Activated CD4-positive, alpha-beta memory T cell treated with anti-CD3 and anti-CD28 coated beads for 36 hours (primary cell): ENCODE data around the gene CCDC93. TPM values are rescaled to one million over a fixed set of nuclear protein-coding genes. Genes with fewer than 3 reads are reported as not detected.

Experiments used
- CTCF ChIA-PET: fragments of 350-600 bp; sonication (Branson Sonifier 250); formaldehyde crosslinking; loops from one replicate; lab custom pipeline; 2021; ENCODE audit warnings: antibody characterized with exemption, inconsistent platforms; lab: Charles Lee
- POLR2A ChIA-PET: fragments of 350-600 bp; sonication (Branson Sonifier 250); formaldehyde crosslinking; loops from one replicate; lab custom pipeline; 2021; ENCODE audit warnings: antibody characterized with exemption; lab: Charles Lee
- DNase-seq: peaks from one replicate; pipeline ENCODE4 v3.0.0-alpha.2; 2020
- H3K27ac Mint-ChIP-seq: one replicate; pipeline ENCODE4 v1.8.0; 2021; ENCODE audit warnings: mixed read lengths
- H3K27me3 Mint-ChIP-seq: one replicate; pipeline ENCODE4 v1.8.0; 2021; ENCODE audit warnings: mixed read lengths
- H3K36me3 Mint-ChIP-seq: one replicate; pipeline ENCODE4 v1.8.0; 2021; ENCODE audit warnings: mixed read lengths
- H3K4me1 Mint-ChIP-seq: one replicate; pipeline ENCODE4 v1.8.0; 2021; ENCODE audit warnings: low read depth, mixed read lengths
- H3K4me3 Mint-ChIP-seq: one replicate; pipeline ENCODE4 v1.8.0; 2021; ENCODE audit warnings: mild to moderate bottlenecking, mixed read lengths
- H3K9me3 Mint-ChIP-seq: one replicate; pipeline ENCODE4 v1.8.0; 2021; ENCODE audit warnings: mixed read lengths
- intact Hi-C: fragments of 100-400 bp; cut with micrococcal nuclease; formaldehyde crosslinking; loops from one replicate; pipeline ENCODE4 v1.15.1; 2023
- total RNA-seq, 2 experiments: library from RNA; stranded (reverse); gene quantifications; one replicate each; pipeline ENCODE4 v1.2.3, GENCODE V29; 2021

The CCDC93 gene
- total RNA-seq, 2 experiments from 2014 or later: 24.9 to 27.3 TPM

DNA sequence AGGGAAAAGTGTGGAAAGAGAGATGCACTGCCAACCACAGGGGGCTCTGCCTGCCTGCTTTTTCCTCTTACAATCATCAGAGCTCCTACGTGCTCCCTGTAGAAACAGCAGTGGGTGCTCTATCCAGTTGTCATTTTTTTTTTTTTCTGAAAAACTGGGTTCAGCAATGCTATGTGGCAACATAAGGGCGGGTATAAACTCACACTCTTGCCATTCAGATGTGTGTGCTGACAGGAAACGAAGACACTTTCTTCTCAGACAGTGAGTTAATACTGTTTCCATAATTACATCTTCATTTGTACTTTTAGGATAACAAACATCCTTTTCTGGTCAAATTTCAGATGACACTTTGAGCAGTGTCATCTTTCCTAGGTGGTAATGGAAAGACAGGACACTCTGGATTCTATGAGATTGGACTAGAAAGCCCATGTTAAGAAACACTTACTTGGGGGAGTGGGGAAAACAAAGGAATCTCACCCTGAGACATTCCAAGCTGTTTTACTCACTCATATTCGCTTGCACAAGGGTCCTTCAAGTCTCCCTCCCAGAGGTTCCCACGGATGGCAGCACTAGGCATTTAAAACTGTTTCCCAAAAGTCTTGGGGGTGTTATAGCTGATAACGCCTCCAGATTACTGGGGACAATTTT, 41.3 kb downstream of the CCDC93 start:
- peaks cover 47% of the 10 kb centered on the region for H3K36me3 Mint-ChIP-seq

GRCh38 chr2:117968722-117969121, 45.1 kb downstream of the CCDC93 start:
- H3K27me3 Mint-ChIP-seq: no peaks in the 10 kb centered on the region
- intact Hi-C loops: no loop called here
- no peak for DNase-seq
- CTCF ChIA-PET: interaction anchor here (0.8 kb wide), 1 partner anchor 154 kb away, joined by 4 read pairs; the partner anchor contains the start of gene DDX18
- POLR2A ChIA-PET: interaction anchor here (0.5 kb wide), 1 partner anchor 9 kb away, joined by 3 read pairs; no protein-coding TSS in a partner anchor
- peaks cover 34% of the 10 kb centered on the region for H3K36me3 Mint-ChIP-seq
- no peak overlapping the region for H3K4me3 Mint-ChIP-seq
- no peaks in the 10 kb centered on the region for H3K4me1 Mint-ChIP-seq
- H3K9me3 Mint-ChIP-seq: no peaks in the 10 kb centered on the region
- H3K27ac Mint-ChIP-seq: no peak overlapping the region

More for the DNA sequence above, 41.3 kb downstream of the CCDC93 start:
- Mint-ChIP-seq H3K9me3 (no peaks in the 10 kb centered on the region), H3K27ac (no peak overlapping the region), H3K4me1 (no peaks in the 10 kb centered on the region), H3K4me3 (no peak overlapping the region), H3K27me3 (no peaks in the 10 kb centered on the region)
- intact Hi-C loops: no loop called here
- ChIA-PET POLR2A (no interaction called here), CTCF (interaction anchor here (3.6 kb wide), 1 partner anchor 31 kb away, joined by 15 read pairs; no protein-coding TSS in a partner anchor)
- no peak for DNase-seq

DNA sequence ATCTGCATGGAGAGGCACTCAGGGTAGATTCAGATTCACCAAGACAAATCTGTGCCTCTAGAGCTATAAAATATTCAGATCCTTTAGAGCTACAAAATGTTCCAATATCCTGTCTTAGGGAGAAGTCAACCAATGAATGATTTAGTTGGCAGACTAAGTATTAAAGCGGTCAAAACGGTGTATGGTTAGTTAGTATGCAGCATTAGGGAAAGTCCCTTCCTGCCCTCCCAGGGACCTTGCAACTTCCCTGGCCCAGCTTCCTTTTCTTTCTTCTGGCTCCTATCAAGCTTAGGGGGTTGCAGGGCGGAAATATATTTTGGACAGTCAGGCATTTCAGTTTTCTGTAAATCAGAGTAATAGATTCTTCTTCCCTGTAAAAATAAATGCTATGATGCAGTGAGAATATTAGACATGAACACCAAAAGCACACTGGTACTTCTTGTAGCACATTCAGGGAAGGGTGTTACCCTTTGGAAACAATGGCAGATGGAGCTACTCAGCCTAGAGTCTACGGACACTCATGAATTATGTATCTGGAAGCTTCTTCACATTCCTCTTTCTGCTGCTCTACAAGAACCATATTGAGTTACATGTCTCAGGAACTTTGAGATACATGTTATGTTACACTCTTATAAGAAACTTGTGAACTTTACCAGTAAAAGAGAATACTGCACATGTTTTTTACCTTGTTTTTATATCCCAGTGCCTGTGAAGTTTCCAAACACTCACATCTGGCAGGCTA, 45.7 kb downstream of the CCDC93 start:
- POLR2A ChIA-PET: no interaction called here

GRCh38 chr2:117963446-117963845, 50.4 kb downstream of the CCDC93 start:
- ChIA-PET CTCF (no interaction called here), POLR2A (no interaction called here)
- intact Hi-C loops: no loop called here
- Mint-ChIP-seq H3K27ac (no peak overlapping the region), H3K36me3 (peaks cover 21% of the 10 kb centered on the region), H3K27me3 (no peaks in the 10 kb centered on the region), H3K9me3 (no peaks in the 10 kb centered on the region), H3K4me1 (no peaks in the 10 kb centered on the region), H3K4me3 (no peak overlapping the region)
- DNase-seq: no peak

More for the DNA sequence above, 45.7 kb downstream of the CCDC93 start:
- no peaks in the 10 kb centered on the region for H3K4me1 Mint-ChIP-seq
- no peak overlapping the region for H3K27ac Mint-ChIP-seq
- no peak overlapping the region for H3K4me3 Mint-ChIP-seq
- H3K27me3 Mint-ChIP-seq: no peaks in the 10 kb centered on the region
- no peak for DNase-seq
- H3K9me3 Mint-ChIP-seq: no peaks in the 10 kb centered on the region
- intact Hi-C loops: no loop called here
- CTCF ChIA-PET: interaction anchor here (0.7 kb wide), 1 partner anchor 35 kb away, joined by 3 read pairs; no protein-coding TSS in a partner anchor
- H3K36me3 Mint-ChIP-seq: peaks cover 30% of the 10 kb centered on the region

DNA sequence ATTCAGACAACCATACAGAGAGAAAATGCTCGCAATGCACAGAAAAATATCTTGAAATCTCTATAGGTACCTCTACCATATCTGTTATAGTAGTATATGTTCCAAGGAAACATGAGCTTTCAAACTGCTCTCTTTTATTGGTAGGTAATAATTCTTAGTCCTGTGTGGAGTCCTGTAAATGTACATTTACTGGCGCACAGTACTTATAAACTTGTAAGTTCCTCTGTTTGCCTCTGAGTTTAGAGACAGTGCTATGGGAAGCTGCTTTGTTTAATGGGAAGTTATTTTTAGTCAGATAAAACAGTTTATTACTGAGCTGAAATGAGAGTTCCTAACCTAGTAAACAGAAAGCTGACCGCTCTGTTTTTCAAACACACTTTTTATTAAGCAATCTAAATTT, 52.7 kb downstream of the CCDC93 start:
- no peak for DNase-seq
- peaks cover 39% of the 10 kb centered on the region for H3K36me3 Mint-ChIP-seq
- intact Hi-C loops: no loop called here
- no peak overlapping the region for H3K27ac Mint-ChIP-seq
- no peaks in the 10 kb centered on the region for H3K4me1 Mint-ChIP-seq
- POLR2A ChIA-PET: no interaction called here
- H3K9me3 Mint-ChIP-seq: no peaks in the 10 kb centered on the region
- H3K4me3 Mint-ChIP-seq: no peak overlapping the region
- CTCF ChIA-PET: interaction anchor here (4.4 kb wide), 1 partner anchor 42 kb away, joined by 25 read pairs; no protein-coding TSS in a partner anchor
- no peaks in the 10 kb centered on the region for H3K27me3 Mint-ChIP-seq

DNA sequence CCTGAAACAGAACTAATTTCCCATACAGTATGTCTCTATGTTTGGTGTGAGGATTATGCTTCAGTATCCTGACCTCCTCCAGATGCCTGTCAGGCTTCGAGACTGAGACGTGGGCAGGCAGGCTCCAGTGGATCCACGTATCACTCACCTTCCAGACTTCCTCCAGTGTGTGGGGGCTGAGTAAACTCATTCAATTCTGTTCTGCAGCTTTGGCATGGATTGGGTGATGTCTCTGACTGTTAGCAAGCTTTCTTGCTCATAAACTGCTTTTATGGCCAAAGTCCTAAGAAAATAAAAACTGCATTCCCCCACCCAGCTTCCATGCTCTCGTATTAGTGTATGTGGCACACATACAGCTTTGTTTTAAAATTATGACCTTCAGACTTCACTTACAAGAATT, 53.6 kb downstream of the CCDC93 start:
- no peaks in the 10 kb centered on the region for H3K4me1 Mint-ChIP-seq
- peaks cover 41% of the 10 kb centered on the region for H3K36me3 Mint-ChIP-seq
- H3K27ac Mint-ChIP-seq: no peak overlapping the region
- CTCF ChIA-PET: interaction anchor here (4.4 kb wide), 1 partner anchor 43 kb away, joined by 25 read pairs; no protein-coding TSS in a partner anchor
- intact Hi-C loops: no loop called here
- POLR2A ChIA-PET: no interaction called here
- H3K27me3 Mint-ChIP-seq: no peaks in the 10 kb centered on the region
- DNase-seq: no peak
- no peak overlapping the region for H3K4me3 Mint-ChIP-seq
- no peaks in the 10 kb centered on the region for H3K9me3 Mint-ChIP-seq

DNA sequence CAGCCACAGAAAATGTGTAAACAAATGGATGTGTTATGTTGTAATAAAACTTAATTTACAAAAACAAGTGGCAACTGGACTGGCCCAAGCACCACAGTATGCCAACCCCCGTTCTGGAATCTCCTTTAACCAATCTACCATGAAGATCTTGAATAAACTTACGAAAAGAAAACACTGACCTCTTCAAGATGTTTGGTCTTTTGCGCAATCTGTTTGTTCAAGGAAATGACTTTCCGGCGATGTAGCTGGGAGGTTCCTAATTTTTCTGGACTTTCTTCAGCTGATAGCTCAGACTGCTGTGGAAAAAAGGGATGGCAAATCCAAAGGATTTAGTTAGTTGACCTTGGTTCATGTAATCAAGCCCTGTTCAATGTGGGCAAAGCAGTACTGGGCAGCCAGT, 55.7 kb downstream of the CCDC93 start:
- Mint-ChIP-seq H3K9me3 (no peaks in the 10 kb centered on the region), H3K4me1 (no peaks in the 10 kb centered on the region), H3K4me3 (no peak overlapping the region), H3K27me3 (no peaks in the 10 kb centered on the region), H3K36me3 (peaks cover 49% of the 10 kb centered on the region), H3K27ac (no peak overlapping the region)
- intact Hi-C loops: loop anchor here (5.0 kb wide), 1 partner anchor 44 kb away; no protein-coding TSS in a partner anchor
- ChIA-PET POLR2A (no interaction called here), CTCF (interaction anchor here (4.4 kb wide), 1 partner anchor 45 kb away, joined by 25 read pairs; no protein-coding TSS in a partner anchor)
- no peak for DNase-seq

GRCh38 chr2:117957616-117958015, 56.3 kb downstream of the CCDC93 start:
- ChIA-PET CTCF (interaction anchor here (1.4 kb wide), 1 partner anchor 143 kb away, joined by 4 read pairs; the partner anchor contains the start of gene DDX18), POLR2A (no interaction called here)
- no peak overlapping the region for H3K4me3 Mint-ChIP-seq
- DNase-seq: no peak
- H3K36me3 Mint-ChIP-seq: peaks cover 49% of the 10 kb centered on the region
- H3K4me1 Mint-ChIP-seq: no peaks in the 10 kb centered on the region
- intact Hi-C loops: loop anchor here (5.0 kb wide), 1 partner anchor 45 kb away; no protein-coding TSS in a partner anchor
- no peaks in the 10 kb centered on the region for H3K27me3 Mint-ChIP-seq
- H3K27ac Mint-ChIP-seq: no peak overlapping the region
- H3K9me3 Mint-ChIP-seq: no peaks in the 10 kb centered on the region

- DNase-seq: no peak
- Mint-ChIP-seq H3K36me3 (peaks cover 60% of the 10 kb centered on the region), H3K27me3 (no peaks in the 10 kb centered on the region), H3K4me1 (no peaks in the 10 kb centered on the region), H3K4me3 (no peak overlapping the region), H3K9me3 (no peaks in the 10 kb centered on the region), H3K27ac (no peak overlapping the region)
- intact Hi-C loops: loop anchor here (5.0 kb wide), 1 partner anchor 46 kb away; no protein-coding TSS in a partner anchor
- ChIA-PET CTCF (interaction anchor here (1.4 to 2.0 kb wide), 2 partner anchors 47 to 142 kb away, joined by 4 to 17 read pairs; partner anchors contain the start of gene DDX18), POLR2A (no interaction called here)
These were observed 57.7 kb downstream of the CCDC93 start for GRCh38 chr2:117956036-117956796.

GRCh38 chr2:117953231-117953630, 60.6 kb downstream of the CCDC93 start:
- H3K4me3 Mint-ChIP-seq: no peak overlapping the region
- intact Hi-C loops: no loop called here
- no peak for DNase-seq
- no peaks in the 10 kb centered on the region for H3K4me1 Mint-ChIP-seq
- H3K9me3 Mint-ChIP-seq: no peaks in the 10 kb centered on the region
- no peaks in the 10 kb centered on the region for H3K27me3 Mint-ChIP-seq
- ChIA-PET CTCF (interaction anchor here (1.0 kb wide), 1 partner anchor 50 kb away, joined by 3 read pairs; no protein-coding TSS in a partner anchor), POLR2A (no interaction called here)
- H3K27ac Mint-ChIP-seq: no peak overlapping the region
- H3K36me3 Mint-ChIP-seq: peaks cover 67% of the 10 kb centered on the region

DNA sequence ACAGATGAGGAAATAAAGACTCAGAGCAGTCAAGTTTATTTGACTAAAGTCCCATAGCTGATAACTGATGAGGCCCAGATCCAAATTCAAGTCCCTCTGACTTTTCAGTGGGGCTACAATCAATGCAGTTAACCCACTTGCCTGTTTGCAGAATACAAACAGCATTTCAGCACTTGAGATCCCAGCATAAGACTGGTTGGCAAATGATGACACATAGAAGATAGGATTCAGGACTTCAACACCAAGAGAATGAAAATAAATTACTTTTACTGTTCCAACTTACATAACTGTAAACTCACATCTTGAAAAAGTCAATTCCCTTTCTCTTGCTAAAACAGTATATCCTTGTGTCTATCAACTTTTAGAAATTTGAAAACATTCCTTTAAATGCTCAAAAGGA, 61.2 kb downstream of the CCDC93 start:
- H3K4me3 Mint-ChIP-seq: no peak overlapping the region
- CTCF ChIA-PET: interaction anchor here (1.0 kb wide), 1 partner anchor 50 kb away, joined by 3 read pairs; no protein-coding TSS in a partner anchor
- no peak overlapping the region for H3K27ac Mint-ChIP-seq
- peaks cover 67% of the 10 kb centered on the region for H3K36me3 Mint-ChIP-seq
- no peaks in the 10 kb centered on the region for H3K27me3 Mint-ChIP-seq
- H3K9me3 Mint-ChIP-seq: no peaks in the 10 kb centered on the region
- no peak for DNase-seq
- H3K4me1 Mint-ChIP-seq: no peaks in the 10 kb centered on the region
- intact Hi-C loops: no loop called here
- POLR2A ChIA-PET: no interaction called here
